GM12872 (cell line): ENCODE measurements around the gene GTF2A2.

Source experiments
- TF ChIP-seq, protein P1 (sequence below): IDR thresholded peaks from 3 replicates; pipeline ENCODE4 v1.5.1; 2011; ENCODE audit warnings: low read depth, mild to moderate bottlenecking, low read length, moderate library complexity; ENCODE audit not compliant: insufficient read depth

The GTF2A2 gene

GRCh38 chr15:59656897-59657634 lies at the start of gene GTF2A2:
Gene GTF2A2, minus strand, starts transcription at chr15:59657515. Its CDS starts 5,238 bp downstream, at chr15:59652277.
- TF ChIP-seq, protein P1, sequence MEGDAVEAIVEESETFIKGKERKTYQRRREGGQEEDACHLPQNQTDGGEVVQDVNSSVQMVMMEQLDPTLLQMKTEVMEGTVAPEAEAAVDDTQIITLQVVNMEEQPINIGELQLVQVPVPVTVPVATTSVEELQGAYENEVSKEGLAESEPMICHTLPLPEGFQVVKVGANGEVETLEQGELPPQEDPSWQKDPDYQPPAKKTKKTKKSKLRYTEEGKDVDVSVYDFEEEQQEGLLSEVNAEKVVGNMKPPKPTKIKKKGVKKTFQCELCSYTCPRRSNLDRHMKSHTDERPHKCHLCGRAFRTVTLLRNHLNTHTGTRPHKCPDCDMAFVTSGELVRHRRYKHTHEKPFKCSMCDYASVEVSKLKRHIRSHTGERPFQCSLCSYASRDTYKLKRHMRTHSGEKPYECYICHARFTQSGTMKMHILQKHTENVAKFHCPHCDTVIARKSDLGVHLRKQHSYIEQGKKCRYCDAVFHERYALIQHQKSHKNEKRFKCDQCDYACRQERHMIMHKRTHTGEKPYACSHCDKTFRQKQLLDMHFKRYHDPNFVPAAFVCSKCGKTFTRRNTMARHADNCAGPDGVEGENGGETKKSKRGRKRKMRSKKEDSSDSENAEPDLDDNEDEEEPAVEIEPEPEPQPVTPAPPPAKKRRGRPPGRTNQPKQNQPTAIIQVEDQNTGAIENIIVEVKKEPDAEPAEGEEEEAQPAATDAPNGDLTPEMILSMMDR = no peak

GRCh38 chr15:59703979-59704796 lies 46.9 kb upstream of the GTF2A2 start:
- TF ChIP-seq, protein P1 = no peak

GRCh38 chr15:59702351-59702750 lies 45.0 kb upstream of the GTF2A2 start:
- TF ChIP-seq, protein P1 = no peak

DNA sequence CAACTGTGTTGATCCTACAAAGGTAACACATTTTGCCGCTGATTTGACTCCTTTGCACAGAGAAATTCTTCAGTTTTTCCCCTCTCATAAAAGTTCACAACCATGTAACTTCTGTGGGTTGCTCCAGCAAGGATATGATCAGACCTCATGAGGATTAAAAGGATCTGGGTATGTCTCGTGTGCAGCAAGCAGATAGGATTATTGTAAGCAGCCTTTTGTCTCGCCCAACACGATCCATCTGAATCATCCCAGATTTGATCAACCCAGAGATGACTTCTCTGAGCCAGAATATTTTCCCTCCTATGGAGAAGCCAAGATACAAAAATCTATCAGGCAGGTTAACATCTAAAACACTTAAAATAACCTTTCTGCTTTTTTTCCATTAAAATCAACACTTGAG lies 44.6 kb upstream of the GTF2A2 start:
- TF ChIP-seq, protein P1 = no peak

- TF ChIP-seq, protein P1 = no peak
Observed at GRCh38 chr15:59699810-59700431, 42.6 kb upstream of the GTF2A2 start.

- TF ChIP-seq, protein P1 = no peak
Observed at GRCh38 chr15:59696332-59696731, 39.0 kb upstream of the GTF2A2 start.

- TF ChIP-seq, protein P1 = no peak
Observed at GRCh38 chr15:59694779-59695178, 37.5 kb upstream of the GTF2A2 start.
